Measurements from ENCODE around the gene LIN7C. TPM values are rescaled to one million over a fixed set of nuclear protein-coding genes. Genes with fewer than 3 reads are reported as not detected.

The LIN7C gene
- total and polyA plus RNA-seq, 5 donors = 7.6 to 25.2 (median 18.9) TPM

- Histone ChIP-seq H3K27me3 (ENCODE audit: control insufficient read depth, insufficient read depth) (no peaks in the 10 kb centered on the region), H3K9me3 (ENCODE audit: control insufficient read depth, low read length) (no peaks in the 10 kb centered on the region), H3K27ac (ENCODE audit: low read length) (no peak overlapping the region), H3K4me3 (ENCODE audit: low read length) (no peak overlapping the region), H3K4me1 (ENCODE audit: control insufficient read depth, insufficient read depth, low read length) (no peaks in the 10 kb centered on the region)
- intact Hi-C loops (cut with DNase I) = loop anchor here in 3 of 4 donors (5.0 kb wide), 1 partner anchor 305 kb away; no protein-coding TSS in a partner anchor
- DNase-seq = no peak
- no peak for ATAC-seq
- WGBS = 63% methylated on average over 6 of the region's 6 CpGs
Measured at GRCh38 chr11:27487706-27488105, 18.9 kb downstream of the LIN7C start.

- DNase-seq = no peak
- peak; percentile 45 to 50 for ATAC-seq
- no peaks in the 10 kb centered on the region for H3K9me3 ChIP-seq (ENCODE audit: control insufficient read depth, low read length)
- no peak overlapping the region for H3K27ac ChIP-seq (ENCODE audit: low read length)
- no peaks in the 10 kb centered on the region for H3K4me1 ChIP-seq (ENCODE audit: control insufficient read depth, insufficient read depth, low read length)
- intact Hi-C loops (cut with DNase I) = loop anchor here (2.0 to 5.0 kb wide), 2 partner anchors 301 to 304 kb away; no protein-coding TSS in a partner anchor
- WGBS = 36% methylated on average over 4 of the region's 4 CpGs
- H3K4me3 ChIP-seq (ENCODE audit: low read length) = no peak overlapping the region
- no peaks in the 10 kb centered on the region for H3K27me3 ChIP-seq (ENCODE audit: control insufficient read depth, insufficient read depth)
Measured at GRCh38 chr11:27485930-27486773, 20.4 kb downstream of the LIN7C start.

DNA sequence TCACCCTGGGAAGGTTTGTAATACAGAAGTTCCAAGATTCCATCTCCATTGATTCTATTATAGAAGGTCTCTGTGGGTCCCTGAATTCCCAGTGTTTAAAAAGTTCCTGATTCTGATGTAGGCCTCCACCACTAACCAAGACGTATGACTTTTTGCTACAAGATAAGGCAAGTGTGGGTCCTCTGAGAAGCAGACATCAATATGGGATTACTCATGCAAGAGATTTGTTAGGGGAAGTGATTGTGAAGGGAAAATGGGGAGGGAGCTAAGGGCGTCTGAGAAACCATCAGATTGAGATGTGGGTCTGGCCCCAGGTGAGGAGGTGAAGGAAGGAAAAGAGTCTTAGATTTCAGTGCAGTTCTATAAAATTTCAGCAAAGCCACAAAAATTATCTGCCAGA lies 23.8 kb downstream of the LIN7C start:
- ATAC-seq (no peak), DNase-seq (no peak)
- Histone ChIP-seq H3K9me3 (ENCODE audit: control insufficient read depth, low read length) (no peaks in the 10 kb centered on the region), H3K4me1 (ENCODE audit: control insufficient read depth, insufficient read depth, low read length) (no peaks in the 10 kb centered on the region), H3K4me3 (ENCODE audit: low read length) (no peak overlapping the region), H3K27ac (ENCODE audit: low read length) (no peak overlapping the region), H3K27me3 (ENCODE audit: control insufficient read depth, insufficient read depth) (no peaks in the 10 kb centered on the region)
- intact Hi-C loops (cut with DNase I) = no loop called here
- WGBS = 85% methylated on average over 2 of the region's 2 CpGs

- DNase-seq (no peak), ATAC-seq (no peak)
- Histone ChIP-seq H3K4me1 (ENCODE audit: control insufficient read depth, insufficient read depth, low read length) (no peaks in the 10 kb centered on the region), H3K9me3 (ENCODE audit: control insufficient read depth, low read length) (no peaks in the 10 kb centered on the region), H3K27me3 (ENCODE audit: control insufficient read depth, insufficient read depth) (no peaks in the 10 kb centered on the region), H3K4me3 (ENCODE audit: low read length) (no peak overlapping the region), H3K27ac (ENCODE audit: low read length) (no peak overlapping the region)
- intact Hi-C loops (cut with DNase I) = no loop called here
- WGBS = 83% methylated on average over 4 of the region's 4 CpGs
Measured at GRCh38 chr11:27481992-27482391, 24.6 kb downstream of the LIN7C start.

DNA sequence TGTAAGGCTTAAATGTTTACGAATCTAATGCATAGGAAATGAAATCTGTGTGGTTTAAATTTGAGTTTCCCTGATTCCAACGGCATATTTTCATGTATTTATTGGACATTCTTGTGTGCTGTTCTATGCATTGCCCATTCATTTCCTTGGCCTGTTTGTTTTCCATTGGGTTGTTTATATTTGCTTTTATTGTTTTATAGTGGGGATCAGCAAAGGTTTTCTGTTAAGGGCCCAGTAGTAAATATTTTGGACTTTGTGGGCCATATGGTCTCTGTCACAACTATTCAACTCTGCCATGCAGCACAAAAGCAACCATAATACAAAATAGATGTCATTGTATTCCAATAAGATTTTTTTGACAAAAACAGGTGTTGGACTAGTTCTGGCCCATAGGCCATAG lies 28.7 kb downstream of the LIN7C start:
- intact Hi-C loops (cut with DNase I) = no loop called here
- ATAC-seq (no peak), DNase-seq (no peak)
- Histone ChIP-seq H3K27ac (ENCODE audit: low read length) (no peak overlapping the region), H3K27me3 (ENCODE audit: control insufficient read depth, insufficient read depth) (no peaks in the 10 kb centered on the region), H3K4me3 (ENCODE audit: low read length) (no peak overlapping the region), H3K9me3 (ENCODE audit: control insufficient read depth, low read length) (no peaks in the 10 kb centered on the region), H3K4me1 (ENCODE audit: control insufficient read depth, insufficient read depth, low read length) (no peaks in the 10 kb centered on the region)
- 86% methylated on average over 2 of the region's 2 CpGs for WGBS

- intact Hi-C loops (cut with DNase I) = no loop called here
- Histone ChIP-seq H3K4me1 (ENCODE audit: control insufficient read depth, insufficient read depth, low read length) (no peaks in the 10 kb centered on the region), H3K9me3 (ENCODE audit: control insufficient read depth, low read length) (no peaks in the 10 kb centered on the region), H3K27ac (ENCODE audit: low read length) (no peak overlapping the region), H3K27me3 (ENCODE audit: control insufficient read depth, insufficient read depth) (no peaks in the 10 kb centered on the region), H3K4me3 (ENCODE audit: low read length) (no peak overlapping the region)
- ATAC-seq (no peak), DNase-seq (no peak)
Measured at GRCh38 chr11:27477243-27477642, 29.3 kb downstream of the LIN7C start.

DNA sequence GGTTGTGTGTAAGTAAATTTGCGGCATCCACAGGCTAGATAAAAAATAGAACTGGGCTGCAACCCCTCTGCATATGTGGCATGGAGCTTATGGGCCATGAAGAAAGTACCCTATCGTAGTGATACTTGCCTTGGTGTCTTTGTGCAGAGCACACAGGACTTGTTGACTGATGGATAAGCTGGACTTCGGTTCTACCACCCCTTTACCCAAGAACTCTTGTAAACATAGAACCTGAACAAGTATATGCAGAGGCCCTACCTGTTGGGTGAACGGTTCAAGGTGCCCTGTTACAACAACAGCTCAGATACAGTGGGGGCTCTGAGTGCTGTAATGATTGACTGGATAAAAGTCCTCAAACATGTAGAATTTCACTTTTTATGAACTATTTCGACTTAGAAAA lies 30.9 kb downstream of the LIN7C start:
- no peak overlapping the region for H3K27ac ChIP-seq (ENCODE audit: low read length)
- H3K4me3 ChIP-seq (ENCODE audit: low read length) = no peak overlapping the region
- intact Hi-C loops (cut with DNase I) = no loop called here
- H3K4me1 ChIP-seq (ENCODE audit: control insufficient read depth, insufficient read depth, low read length) = peaks cover 3% of the 10 kb centered on the region
- no peak for ATAC-seq
- H3K27me3 ChIP-seq (ENCODE audit: control insufficient read depth, insufficient read depth) = no peaks in the 10 kb centered on the region
- no peak for DNase-seq
- WGBS = 93% methylated on average over 5 of the region's 5 CpGs
- no peaks in the 10 kb centered on the region for H3K9me3 ChIP-seq (ENCODE audit: control insufficient read depth, low read length)

GRCh38 chr11:27473017-27473406 lies 33.6 kb downstream of the LIN7C start:
- WGBS = 4% methylated on average over 9 of the region's 9 CpGs

DNA sequence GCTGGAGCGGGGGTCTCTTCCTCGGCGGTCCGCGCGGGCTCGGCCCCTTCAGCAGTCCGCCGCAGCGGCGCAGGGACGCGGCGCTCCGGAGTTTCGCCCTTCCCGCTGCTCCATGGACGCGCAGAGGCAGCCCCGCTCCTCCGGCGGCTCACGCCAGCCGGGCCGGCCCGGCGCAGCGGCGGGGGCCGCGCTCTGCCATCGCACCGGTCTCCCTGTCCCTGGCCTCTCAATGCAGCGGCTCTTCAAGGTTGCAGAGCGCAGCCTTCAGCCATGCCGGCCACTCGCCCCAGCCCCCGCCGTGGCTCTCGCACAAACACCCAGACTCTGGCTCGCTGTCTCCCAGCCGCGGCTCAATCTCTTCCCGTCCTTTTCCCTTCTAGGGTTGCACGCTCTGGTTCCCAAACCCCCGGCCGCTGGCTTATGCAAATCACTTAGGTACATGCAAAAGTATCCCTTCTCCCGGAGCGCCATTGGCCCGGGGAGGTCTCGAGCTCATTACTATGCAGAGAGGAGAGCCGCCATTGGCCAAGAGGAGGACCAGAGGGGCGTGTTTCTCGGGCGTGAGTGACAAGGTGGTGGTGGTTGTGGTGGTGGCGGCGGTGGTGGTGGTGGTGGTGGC lies 34.1 kb downstream of the LIN7C start, which contains the start of gene LGR4:
LGR4 (minus strand) TSS at position 393 of the 619 bp plus-strand sequence. CDS start 488 bp downstream, outside the sequence.
- DNase-seq = peak; percentile 94 to 98 (median 96)

More at GRCh38 chr11:27473017-27473406, 33.6 kb downstream of the LIN7C start:
- ATAC-seq = peak; percentile 22 to 44
- peak overlapping the region; percentile 78 for H3K4me3 ChIP-seq (ENCODE audit: low read length)
- H3K27ac ChIP-seq (ENCODE audit: low read length) = no peak overlapping the region
- H3K4me1 ChIP-seq (ENCODE audit: control insufficient read depth, insufficient read depth, low read length) = peaks cover 3% of the 10 kb centered on the region
- intact Hi-C loops (cut with DNase I) = no loop called here
- no peaks in the 10 kb centered on the region for H3K9me3 ChIP-seq (ENCODE audit: control insufficient read depth, low read length)
- DNase-seq = no peak
- H3K27me3 ChIP-seq (ENCODE audit: control insufficient read depth, insufficient read depth) = no peaks in the 10 kb centered on the region

DNA sequence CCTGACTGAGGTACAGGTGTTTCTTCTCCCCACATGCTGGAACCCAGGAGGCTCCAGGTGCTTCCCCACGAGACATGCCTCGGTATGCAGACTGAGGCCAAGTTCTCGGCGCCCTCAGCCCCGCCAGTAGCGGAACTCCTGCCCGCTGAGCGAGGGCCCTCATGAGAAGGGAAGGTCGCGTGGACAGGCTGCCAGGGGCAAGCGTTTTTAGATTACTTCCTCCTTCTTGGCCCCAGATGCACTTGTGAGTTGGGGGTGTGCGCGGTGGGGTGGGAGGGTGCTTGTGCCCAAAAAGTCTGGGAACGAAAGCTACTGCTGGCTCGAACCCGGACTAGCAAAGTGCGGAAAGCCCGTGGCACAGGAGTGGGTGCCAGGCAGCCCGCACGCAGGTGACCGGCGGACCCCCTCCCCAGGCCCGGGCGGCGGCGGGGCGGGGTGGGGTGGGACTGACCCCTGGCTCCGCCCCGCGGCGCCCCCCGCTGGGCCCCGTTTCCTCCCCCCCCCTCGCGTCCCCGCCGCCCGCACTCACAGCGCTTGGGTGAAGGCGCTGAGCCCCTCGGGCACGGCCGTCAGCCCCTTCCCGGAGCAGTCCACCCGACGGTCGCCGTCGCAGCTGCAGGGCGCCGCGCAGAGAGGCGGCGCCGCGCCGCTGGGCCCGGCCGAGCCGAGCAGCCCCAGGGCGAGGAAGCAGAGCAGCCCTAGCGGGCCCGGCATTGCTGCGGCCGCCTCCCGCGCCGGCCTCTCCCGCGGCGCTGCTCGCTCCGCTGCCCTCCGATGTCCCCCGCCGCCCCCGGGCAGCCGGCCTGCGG lies 34.8 kb downstream of the LIN7C start:
- H3K9me3 ChIP-seq (ENCODE audit: control insufficient read depth, low read length) = no peaks in the 10 kb centered on the region
- intact Hi-C loops (cut with DNase I) = no loop called here
- peak; percentile 50 to 81 (median 77) for DNase-seq
- ATAC-seq = peak; percentile 34 to 47
- WGBS = 1% methylated on average over 79 of the region's 79 CpGs
- H3K4me1 ChIP-seq (ENCODE audit: control insufficient read depth, insufficient read depth, low read length) = peaks cover 3% of the 10 kb centered on the region
- peak overlapping the region; percentile 89 for H3K27ac ChIP-seq (ENCODE audit: low read length)
- no peaks in the 10 kb centered on the region for H3K27me3 ChIP-seq (ENCODE audit: control insufficient read depth, insufficient read depth)
- H3K4me3 ChIP-seq (ENCODE audit: low read length) = peak overlapping the region; percentile 78

More for the DNA sequence above, 34.1 kb downstream of the LIN7C start, which contains the start of gene LGR4:
- H3K27me3 ChIP-seq (ENCODE audit: control insufficient read depth, insufficient read depth) = no peaks in the 10 kb centered on the region
- H3K4me3 ChIP-seq (ENCODE audit: low read length) = peak within 1 kb of the TSS; percentile 78
- H3K27ac ChIP-seq (ENCODE audit: low read length) = peak within 1 kb of the TSS; percentile 89
- peaks cover 3% of the 10 kb centered on the region for H3K4me1 ChIP-seq (ENCODE audit: control insufficient read depth, insufficient read depth, low read length)
- intact Hi-C loops (cut with DNase I) = no loop called here
- H3K9me3 ChIP-seq (ENCODE audit: control insufficient read depth, low read length) = no peaks in the 10 kb centered on the region
- ATAC-seq = peak; percentile 98 to 99
- WGBS = under 1% methylated on average over 55 of the region's 57 CpGs
